GM13977 (cell line): ENCODE results near the gene GNG7.

Experiments
- DNase-seq: peaks from one replicate; pipeline ENCODE4 v3.0.0; 2012; ENCODE audit warnings: low spot score
- in situ Hi-C: fragments of 300-500 bp; cut with MboI; formaldehyde crosslinking; loops from one replicate; pipeline ENCODE4 v1.12.0; 2022; ENCODE audit warnings: low sequenced_read_pairs, low pct_unique_long_range_greater_than_20kb, mixed read lengths, inconsistent platforms; ENCODE audit not compliant: unreplicated experiment
- TF ChIP-seq, protein P1 (sequence below): IDR thresholded peaks from 2 replicates; pipeline ENCODE4 v1.5.1; 2012; ENCODE audit warnings: mild to moderate bottlenecking, control low read depth; ENCODE audit not compliant: insufficient read depth; ENCODE audit errors: extremely low read depth, missing control alignments

The GNG7 gene

DNA sequence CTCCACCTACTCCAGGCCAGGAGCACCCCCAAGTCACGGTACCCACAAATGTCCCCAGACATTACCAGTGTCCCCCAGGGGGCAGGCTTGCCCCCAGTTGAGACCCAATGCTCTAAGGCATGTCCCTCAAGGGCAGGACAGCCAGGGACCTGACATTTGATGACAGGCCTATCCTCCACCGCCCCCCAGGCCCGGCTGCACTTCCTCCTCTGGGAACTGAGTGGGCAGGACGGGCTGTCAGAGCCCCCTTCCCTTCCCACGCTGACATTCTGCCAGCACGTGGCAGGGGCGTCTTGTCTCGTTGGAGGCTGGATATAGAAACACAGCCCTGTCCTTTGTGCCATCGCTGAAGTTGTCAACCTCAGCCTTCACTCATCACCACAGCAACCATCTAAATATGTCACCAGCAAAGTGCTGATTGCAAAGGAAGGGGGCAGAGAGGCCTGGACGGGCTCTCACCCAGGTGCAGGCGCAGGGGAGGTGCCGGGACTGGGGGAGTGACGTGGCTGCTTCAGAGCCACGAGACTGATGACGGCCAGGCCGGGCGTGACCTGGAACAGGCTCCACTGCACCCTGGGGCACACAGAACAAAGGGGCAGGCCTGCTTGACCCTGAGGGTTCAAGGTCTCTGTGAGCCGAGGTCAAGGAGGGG, 38.4 kb downstream of the GNG7 start:
- DNase-seq, result peak; percentile 77
- in situ Hi-C loops, result no loop called here
- TF ChIP-seq, protein P1, sequence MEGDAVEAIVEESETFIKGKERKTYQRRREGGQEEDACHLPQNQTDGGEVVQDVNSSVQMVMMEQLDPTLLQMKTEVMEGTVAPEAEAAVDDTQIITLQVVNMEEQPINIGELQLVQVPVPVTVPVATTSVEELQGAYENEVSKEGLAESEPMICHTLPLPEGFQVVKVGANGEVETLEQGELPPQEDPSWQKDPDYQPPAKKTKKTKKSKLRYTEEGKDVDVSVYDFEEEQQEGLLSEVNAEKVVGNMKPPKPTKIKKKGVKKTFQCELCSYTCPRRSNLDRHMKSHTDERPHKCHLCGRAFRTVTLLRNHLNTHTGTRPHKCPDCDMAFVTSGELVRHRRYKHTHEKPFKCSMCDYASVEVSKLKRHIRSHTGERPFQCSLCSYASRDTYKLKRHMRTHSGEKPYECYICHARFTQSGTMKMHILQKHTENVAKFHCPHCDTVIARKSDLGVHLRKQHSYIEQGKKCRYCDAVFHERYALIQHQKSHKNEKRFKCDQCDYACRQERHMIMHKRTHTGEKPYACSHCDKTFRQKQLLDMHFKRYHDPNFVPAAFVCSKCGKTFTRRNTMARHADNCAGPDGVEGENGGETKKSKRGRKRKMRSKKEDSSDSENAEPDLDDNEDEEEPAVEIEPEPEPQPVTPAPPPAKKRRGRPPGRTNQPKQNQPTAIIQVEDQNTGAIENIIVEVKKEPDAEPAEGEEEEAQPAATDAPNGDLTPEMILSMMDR, result peak; percentile 66

- no peak for DNase-seq
Observed at GRCh38 chr19:2661615-2662014, 40.9 kb downstream of the GNG7 start.

GRCh38 chr19:2659856-2660432, 42.5 kb downstream of the GNG7 start:
- TF ChIP-seq, protein P1, result no peak
- DNase-seq, result no peak
- in situ Hi-C loops, result no loop called here

More at GRCh38 chr19:2661615-2662014, 40.9 kb downstream of the GNG7 start:
- in situ Hi-C loops, result no loop called here
- TF ChIP-seq, protein P1, result peak; percentile 34

DNA sequence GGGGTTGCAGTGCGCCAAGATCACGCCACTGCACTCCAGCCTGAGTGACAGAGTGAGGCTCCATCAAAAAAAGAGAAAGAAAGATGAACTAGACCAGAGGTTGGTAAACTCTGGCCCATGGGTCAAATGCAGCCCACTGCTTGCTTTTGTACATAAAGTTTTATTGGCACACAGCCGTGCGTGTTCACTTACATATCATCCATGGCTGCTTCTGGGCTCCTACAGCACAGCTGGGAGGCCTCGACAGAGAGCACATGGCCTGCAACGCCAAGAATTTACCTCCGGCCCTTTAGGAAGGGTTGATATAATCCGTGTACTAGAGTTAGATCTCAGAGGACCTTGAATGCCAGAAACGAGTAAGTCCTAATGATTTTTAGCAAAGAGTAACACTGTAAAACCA, 46.0 kb downstream of the GNG7 start:
- TF ChIP-seq, protein P1, result no peak
- DNase-seq, result no peak
- in situ Hi-C loops, result no loop called here

GRCh38 chr19:2653710-2654707, 48.5 kb downstream of the GNG7 start:
- TF ChIP-seq, protein P1, result no peak
- DNase-seq, result no peak
- in situ Hi-C loops, result no loop called here

GRCh38 chr19:2653218-2653617, 49.3 kb downstream of the GNG7 start:
- no peak for DNase-seq
- in situ Hi-C loops, result no loop called here

More at GRCh38 chr19:2653218-2653617, 49.3 kb downstream of the GNG7 start:
- TF ChIP-seq, protein P1, result no peak
